PFSK-1 (cell line): ENCODE measurements around the gene CEP43.

Experiments used
- FOXP2 ChIP-seq: optimal IDR thresholded peaks from 2 replicates; pipeline ENCODE3; 2011; ENCODE audit warnings: borderline replicate concordance, control low read depth, inconsistent platforms; ENCODE audit not compliant: insufficient read depth; ENCODE audit errors: extremely low read length, extremely low read depth
- POLR2AphosphoS5 ChIP-seq: IDR thresholded peaks from 2 replicates; pipeline ENCODE4 v1.6.1; 2012; ENCODE audit warnings: low read depth, mild to moderate bottlenecking, control low read depth, low read length, moderate library complexity
- SIN3A ChIP-seq: IDR thresholded peaks from 2 replicates; pipeline ENCODE4 v1.6.1; 2012; ENCODE audit warnings: mild to moderate bottlenecking, low read length, moderate library complexity, borderline replicate concordance; ENCODE audit not compliant: insufficient read depth
- TAF1 ChIP-seq: IDR thresholded peaks from 2 replicates; pipeline ENCODE4 v1.6.1; 2012; ENCODE audit warnings: low read length, control low read depth, borderline replicate concordance; ENCODE audit not compliant: insufficient read depth
- TF ChIP-seq, protein P1 (sequence below), 2 experiments: IDR thresholded peaks; 2 replicates each; pipeline versions ENCODE4 v1.6.1 to v1.8.0; 2011 to 2012; ENCODE audit warnings: low read depth in 2 of 2, low read length in 2 of 2, control low read depth in 1 of 2, inconsistent platforms in 1 of 2, mild to moderate bottlenecking in 1 of 2, moderate library complexity in 1 of 2; ENCODE audit not compliant: insufficient read depth in 1 of 2

The CEP43 gene

GRCh38 chr6:166996406-166996805, 2.8 kb upstream of the CEP43 start:
- TF ChIP-seq TAF1 (no peak), POLR2AphosphoS5 (no peak), FOXP2 (no peak)

GRCh38 chr6:166997348-166997747, 1.8 kb upstream of the CEP43 start:
- TF ChIP-seq SIN3A (no peak), POLR2AphosphoS5 (no peak), FOXP2 (no peak), TAF1 (no peak)
- TF ChIP-seq, protein P1, sequence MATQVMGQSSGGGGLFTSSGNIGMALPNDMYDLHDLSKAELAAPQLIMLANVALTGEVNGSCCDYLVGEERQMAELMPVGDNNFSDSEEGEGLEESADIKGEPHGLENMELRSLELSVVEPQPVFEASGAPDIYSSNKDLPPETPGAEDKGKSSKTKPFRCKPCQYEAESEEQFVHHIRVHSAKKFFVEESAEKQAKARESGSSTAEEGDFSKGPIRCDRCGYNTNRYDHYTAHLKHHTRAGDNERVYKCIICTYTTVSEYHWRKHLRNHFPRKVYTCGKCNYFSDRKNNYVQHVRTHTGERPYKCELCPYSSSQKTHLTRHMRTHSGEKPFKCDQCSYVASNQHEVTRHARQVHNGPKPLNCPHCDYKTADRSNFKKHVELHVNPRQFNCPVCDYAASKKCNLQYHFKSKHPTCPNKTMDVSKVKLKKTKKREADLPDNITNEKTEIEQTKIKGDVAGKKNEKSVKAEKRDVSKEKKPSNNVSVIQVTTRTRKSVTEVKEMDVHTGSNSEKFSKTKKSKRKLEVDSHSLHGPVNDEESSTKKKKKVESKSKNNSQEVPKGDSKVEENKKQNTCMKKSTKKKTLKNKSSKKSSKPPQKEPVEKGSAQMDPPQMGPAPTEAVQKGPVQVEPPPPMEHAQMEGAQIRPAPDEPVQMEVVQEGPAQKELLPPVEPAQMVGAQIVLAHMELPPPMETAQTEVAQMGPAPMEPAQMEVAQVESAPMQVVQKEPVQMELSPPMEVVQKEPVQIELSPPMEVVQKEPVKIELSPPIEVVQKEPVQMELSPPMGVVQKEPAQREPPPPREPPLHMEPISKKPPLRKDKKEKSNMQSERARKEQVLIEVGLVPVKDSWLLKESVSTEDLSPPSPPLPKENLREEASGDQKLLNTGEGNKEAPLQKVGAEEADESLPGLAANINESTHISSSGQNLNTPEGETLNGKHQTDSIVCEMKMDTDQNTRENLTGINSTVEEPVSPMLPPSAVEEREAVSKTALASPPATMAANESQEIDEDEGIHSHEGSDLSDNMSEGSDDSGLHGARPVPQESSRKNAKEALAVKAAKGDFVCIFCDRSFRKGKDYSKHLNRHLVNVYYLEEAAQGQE (IDR thresholded peaks at IDR 0.05; ENCODE audit: insufficient read depth in 1 of 2, low read depth in 2 of 2, low read length in 2 of 2) = no peak

- TF ChIP-seq FOXP2 (peak; percentile 45), SIN3A (peak; percentile 96), POLR2AphosphoS5 (no peak)
These were observed 1.4 kb upstream of the CEP43 start for GRCh38 chr6:166997768-166998255.

GRCh38 chr6:166998256-166999144, 697 bp upstream of the CEP43 start:
- TF ChIP-seq SIN3A = peak; percentile 97; the same call in 1 of the 2 replicates
- no peak for TF ChIP-seq TAF1
- TF ChIP-seq, protein P1 (IDR thresholded peaks at IDR 0.05; ENCODE audit: insufficient read depth in 1 of 2, low read depth in 2 of 2, low read length in 2 of 2) = no peak
- TF ChIP-seq FOXP2 = peak; percentile 5
- peak; percentile 13; the same call in 1 of the 2 replicates for TF ChIP-seq POLR2AphosphoS5

GRCh38 chr6:166999884-167000253, 672 bp downstream of the CEP43 start:
- TF ChIP-seq SIN3A (no peak), POLR2AphosphoS5 (no peak), TAF1 (no peak), FOXP2 (no peak)
- TF ChIP-seq, protein P1 (IDR thresholded peaks at IDR 0.05; ENCODE audit: insufficient read depth in 1 of 2, low read depth in 2 of 2, low read length in 2 of 2) = no peak

GRCh38 chr6:167000759-167001158, 1.6 kb downstream of the CEP43 start:
- TF ChIP-seq TAF1 = no peak
- TF ChIP-seq SIN3A = no peak
- TF ChIP-seq POLR2AphosphoS5 = no peak
- TF ChIP-seq FOXP2 = no peak
- TF ChIP-seq, protein P1 (IDR thresholded peaks at IDR 0.05; ENCODE audit: insufficient read depth in 1 of 2, low read depth in 2 of 2, low read length in 2 of 2) = no peak
